GM12873 (cell line): Measurements from ENCODE around the gene HAT1.

Source experiments
- CTCF ChIP-seq: IDR thresholded peaks from 2 replicates; pipeline ENCODE4 v1.5.1; 2012; ENCODE audit warnings: low read depth, mild to moderate bottlenecking, moderate library complexity, low read length, control low read depth; ENCODE audit not compliant: insufficient read depth; ENCODE audit errors: missing control alignments

HAT1 gene

GRCh38 chr2:172021955-172022354 is 99.7 kb downstream of the HAT1 start:
- TF ChIP-seq CTCF: no peak

GRCh38 chr2:172031536-172031935 is 109.3 kb downstream of the HAT1 start:
- no peak for TF ChIP-seq CTCF
